Rectal smooth muscle tissue (tissue), 1 donor: Measurements from ENCODE around the gene NEURL1.
"Not testable (repeated sequence)": the region's sequence is repeated elsewhere in the genome, so short reads cannot be mapped to it uniquely, and the experiment has no call there.

Experiments used
- H3K27ac ChIP-seq: one replicate; pipeline ENCODE4 v1.7.0; 2013; ENCODE audit warnings: low read depth, low read length, inconsistent platforms
- H3K27me3 ChIP-seq: one replicate; pipeline ENCODE4 v1.7.0; 2013; ENCODE audit warnings: low read length; ENCODE audit not compliant: control insufficient read depth, insufficient read depth
- H3K36me3 ChIP-seq: one replicate; pipeline ENCODE4 v1.7.0; 2013; ENCODE audit warnings: low read length; ENCODE audit not compliant: control insufficient read depth, insufficient read depth
- H3K4me1 ChIP-seq: one replicate; pipeline ENCODE4 v1.7.0; 2013; ENCODE audit warnings: low read length; ENCODE audit not compliant: control insufficient read depth, insufficient read depth
- H3K4me3 ChIP-seq: one replicate; pipeline ENCODE4 v1.7.0; 2013; ENCODE audit warnings: low read length
- H3K9ac ChIP-seq: one replicate; pipeline ENCODE4 v1.7.0; 2013; ENCODE audit warnings: low read length

Gene NEURL1

GRCh38 chr10:103632247-103632642, 138.7 kb downstream of the NEURL1 start:
- no peak overlapping the region for H3K9ac ChIP-seq
- H3K27ac ChIP-seq: no peak overlapping the region
- H3K4me1 ChIP-seq: peaks cover 13% of the 10 kb centered on the region

GRCh38 chr10:103632871-103633270, 139.4 kb downstream of the NEURL1 start:
- peaks cover 20% of the 10 kb centered on the region for H3K4me1 ChIP-seq
- not testable (repeated sequence) for H3K4me3 ChIP-seq, H3K9ac ChIP-seq, H3K36me3 ChIP-seq, H3K27me3 ChIP-seq, H3K27ac ChIP-seq

More at GRCh38 chr10:103632247-103632642, 138.7 kb downstream of the NEURL1 start:
- H3K4me3 ChIP-seq: no peak overlapping the region
- H3K27me3 ChIP-seq: no peaks in the 10 kb centered on the region
- peaks cover 14% of the 10 kb centered on the region for H3K36me3 ChIP-seq

DNA sequence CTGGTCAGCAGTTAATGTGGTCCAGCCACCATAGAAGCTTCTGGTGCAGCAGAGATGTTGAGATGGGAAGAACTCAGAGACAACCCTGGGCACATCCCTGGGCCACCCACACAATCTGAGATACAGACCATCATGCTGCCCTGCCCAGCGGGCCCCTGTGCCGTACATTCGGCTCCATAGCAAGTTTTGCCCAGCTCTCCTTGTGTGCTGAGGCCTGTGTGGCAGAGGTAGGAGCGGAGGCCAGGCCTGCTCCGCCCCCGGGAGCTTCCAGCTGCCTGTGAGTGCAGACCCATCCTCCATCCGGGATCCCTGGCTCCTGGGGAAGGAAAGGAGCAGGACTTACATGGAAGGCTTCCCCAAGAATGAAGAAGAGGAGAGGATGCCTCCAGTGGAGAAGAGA, 140.3 kb downstream of the NEURL1 start:
- no peak overlapping the region for H3K9ac ChIP-seq
- H3K4me1 ChIP-seq: peaks cover 30% of the 10 kb centered on the region
- H3K36me3 ChIP-seq: peaks cover 9% of the 10 kb centered on the region
- no peak overlapping the region for H3K27ac ChIP-seq
- H3K4me3 ChIP-seq: no peak overlapping the region
- H3K27me3 ChIP-seq: no peaks in the 10 kb centered on the region

DNA sequence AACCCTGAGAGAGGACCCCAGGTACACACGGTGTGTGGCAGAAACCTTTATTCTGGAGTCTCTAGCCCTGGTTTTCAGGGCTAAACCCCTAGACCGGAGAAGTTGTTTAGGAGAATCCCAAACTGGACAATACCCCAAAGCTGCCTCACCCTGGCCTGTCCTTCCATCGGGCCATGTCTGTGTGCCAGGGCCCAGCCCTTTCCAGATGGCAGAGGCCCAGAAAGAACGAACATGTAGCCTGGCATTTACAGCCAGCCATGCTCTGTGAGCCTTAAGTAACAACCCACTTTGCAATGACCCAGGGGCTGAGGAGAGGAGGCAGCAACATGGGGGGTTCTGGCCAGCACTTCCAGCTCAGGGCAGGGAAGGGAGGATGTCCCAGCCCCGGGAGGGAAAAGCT, 142.1 kb downstream of the NEURL1 start:
- Histone ChIP-seq H3K4me1 (peaks cover 30% of the 10 kb centered on the region), H3K4me3 (no peak overlapping the region), H3K27me3 (no peaks in the 10 kb centered on the region), H3K36me3 (peaks cover 9% of the 10 kb centered on the region), H3K27ac (no peak overlapping the region), H3K9ac (no peak overlapping the region)

DNA sequence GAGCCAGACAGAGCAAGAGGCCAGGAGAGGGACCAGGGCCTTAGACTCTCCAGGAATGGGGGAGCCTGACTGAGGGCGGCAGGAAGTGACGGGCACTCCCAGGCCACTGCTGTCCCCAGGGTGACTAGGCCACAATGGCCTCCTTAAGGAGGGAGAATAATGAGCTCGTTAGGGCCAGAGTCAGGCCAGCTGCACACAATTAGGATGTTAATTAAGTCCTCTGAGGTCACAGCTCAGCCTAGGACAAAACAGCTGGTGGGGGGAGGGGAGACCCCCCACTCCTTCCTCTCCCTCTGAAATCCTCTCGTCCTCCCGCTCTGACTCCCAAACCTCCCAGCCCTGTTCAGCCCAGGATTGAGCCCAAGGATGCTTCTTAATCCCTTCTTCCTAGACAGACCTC, 143.0 kb downstream of the NEURL1 start:
- H3K4me3 ChIP-seq: no peak overlapping the region
- H3K4me1 ChIP-seq: peaks cover 38% of the 10 kb centered on the region
- no peak overlapping the region for H3K9ac ChIP-seq
- peak overlapping the region; percentile 51 for H3K27ac ChIP-seq
- H3K27me3 ChIP-seq: no peaks in the 10 kb centered on the region
- peaks cover 6% of the 10 kb centered on the region for H3K36me3 ChIP-seq

GRCh38 chr10:103637011-103637410, 143.5 kb downstream of the NEURL1 start:
- Histone ChIP-seq H3K4me3 (no peak overlapping the region), H3K27me3 (no peaks in the 10 kb centered on the region), H3K27ac (peak overlapping the region; percentile 51), H3K9ac (no peak overlapping the region), H3K4me1 (peaks cover 38% of the 10 kb centered on the region), H3K36me3 (peaks cover 5% of the 10 kb centered on the region)

DNA sequence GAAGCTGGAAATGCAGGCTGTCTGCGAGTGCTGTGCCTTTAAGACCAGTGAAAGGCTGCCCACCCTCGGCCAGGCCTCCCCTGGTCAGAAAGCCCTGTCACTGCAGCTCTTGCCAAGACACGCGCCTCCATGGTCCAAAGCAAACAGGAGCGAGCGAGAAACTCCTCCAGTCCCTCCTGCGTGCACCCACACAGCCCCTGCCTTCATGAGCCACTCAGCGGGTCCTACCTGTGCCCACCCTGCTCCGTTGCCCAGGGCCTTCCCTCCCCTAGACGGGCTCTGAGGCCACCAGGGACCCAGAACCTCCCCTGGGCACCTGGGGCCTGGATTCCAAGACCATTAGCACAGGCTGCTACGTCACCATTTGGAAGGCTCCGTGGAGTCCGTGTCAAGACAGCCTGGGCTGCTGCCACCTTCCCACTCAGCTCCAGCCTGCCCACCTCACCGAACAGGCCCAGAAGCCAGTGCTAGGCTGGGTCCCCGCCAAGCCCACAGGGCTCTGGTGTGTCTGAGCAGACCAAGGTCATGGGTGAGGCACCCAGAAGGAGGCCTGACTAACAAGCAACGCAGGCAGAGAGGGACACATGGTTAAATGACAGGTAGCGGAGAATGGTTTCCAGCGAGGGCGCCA, 144.5 kb downstream of the NEURL1 start:
- H3K36me3 ChIP-seq: peaks cover 5% of the 10 kb centered on the region
- H3K27me3 ChIP-seq: no peaks in the 10 kb centered on the region
- H3K9ac ChIP-seq: no peak overlapping the region
- no peak overlapping the region for H3K4me3 ChIP-seq
- H3K27ac ChIP-seq: peak overlapping the region; percentile 51
- peaks cover 38% of the 10 kb centered on the region for H3K4me1 ChIP-seq

DNA sequence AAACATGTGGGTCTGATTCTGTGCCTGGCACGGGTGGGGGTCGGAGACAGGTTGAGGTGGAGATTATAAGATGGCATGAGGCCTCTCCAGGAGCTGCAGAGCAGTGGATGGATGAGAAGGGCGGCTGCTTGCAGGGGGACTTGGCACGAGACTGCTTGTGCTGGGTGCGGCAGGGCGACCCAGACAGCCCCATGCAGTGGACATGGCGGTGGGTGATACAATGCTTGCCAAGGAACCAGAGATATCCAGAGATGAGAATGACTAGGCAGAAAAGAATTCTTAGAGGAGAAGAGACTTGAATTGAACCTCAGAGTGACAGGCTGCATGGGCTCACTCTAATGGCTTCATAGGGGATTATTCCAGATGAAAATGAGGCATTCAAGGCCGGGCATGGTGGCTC, 145.4 kb downstream of the NEURL1 start:
- peaks cover 38% of the 10 kb centered on the region for H3K4me1 ChIP-seq
- H3K9ac ChIP-seq: no peak overlapping the region
- H3K36me3 ChIP-seq: peaks cover 5% of the 10 kb centered on the region
- no peaks in the 10 kb centered on the region for H3K27me3 ChIP-seq
- H3K27ac ChIP-seq: peak overlapping the region; percentile 51
- no peak overlapping the region for H3K4me3 ChIP-seq

- Histone ChIP-seq H3K4me1 (peaks cover 47% of the 10 kb centered on the region), H3K27ac (no peak overlapping the region), H3K36me3 (no peaks in the 10 kb centered on the region), H3K4me3 (no peak overlapping the region), H3K27me3 (no peaks in the 10 kb centered on the region), H3K9ac (no peak overlapping the region)
Observed at GRCh38 chr10:103640436-103641181, 147.1 kb downstream of the NEURL1 start.

DNA sequence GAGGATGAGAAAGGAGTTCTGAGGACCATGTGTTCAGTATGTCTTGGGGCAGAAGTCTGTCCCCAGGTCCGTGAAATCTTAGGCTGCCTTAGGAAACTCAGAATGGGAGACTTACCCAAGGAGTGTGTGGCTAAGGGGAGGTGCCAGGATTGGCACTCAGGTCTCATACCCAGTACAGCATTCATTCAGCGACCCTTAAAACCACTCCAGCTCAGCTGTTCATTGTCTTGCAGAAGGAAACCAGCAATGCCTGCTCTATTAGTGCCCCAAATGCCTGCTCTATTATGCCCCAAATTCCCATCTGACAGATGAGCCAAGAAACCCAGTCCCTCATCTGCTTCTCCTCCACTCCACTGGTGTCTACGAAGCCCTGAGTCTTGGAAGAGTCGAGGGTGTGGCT, 147.8 kb downstream of the NEURL1 start:
- no peaks in the 10 kb centered on the region for H3K36me3 ChIP-seq
- H3K4me3 ChIP-seq: no peak overlapping the region
- no peak overlapping the region for H3K27ac ChIP-seq
- peaks cover 49% of the 10 kb centered on the region for H3K4me1 ChIP-seq
- H3K27me3 ChIP-seq: no peaks in the 10 kb centered on the region
- H3K9ac ChIP-seq: no peak overlapping the region
